ENCODE results near the gene BABAM2.
A peak's percentile ranks its signal among the peaks of the same experiment; 100 is the strongest.
"Not testable (repeated sequence)": the region's sequence is repeated elsewhere in the genome, so short reads cannot be mapped to it uniquely, and the experiment has no call there.

BABAM2 gene

GRCh38 chr2:28366496-28367282, 476.2 kb downstream of the BABAM2 start:
- peak; percentile 37 to 51 for DNase-seq

GRCh38 chr2:28367667-28368356, 477.3 kb downstream of the BABAM2 start:
- DNase-seq: no peak

DNA sequence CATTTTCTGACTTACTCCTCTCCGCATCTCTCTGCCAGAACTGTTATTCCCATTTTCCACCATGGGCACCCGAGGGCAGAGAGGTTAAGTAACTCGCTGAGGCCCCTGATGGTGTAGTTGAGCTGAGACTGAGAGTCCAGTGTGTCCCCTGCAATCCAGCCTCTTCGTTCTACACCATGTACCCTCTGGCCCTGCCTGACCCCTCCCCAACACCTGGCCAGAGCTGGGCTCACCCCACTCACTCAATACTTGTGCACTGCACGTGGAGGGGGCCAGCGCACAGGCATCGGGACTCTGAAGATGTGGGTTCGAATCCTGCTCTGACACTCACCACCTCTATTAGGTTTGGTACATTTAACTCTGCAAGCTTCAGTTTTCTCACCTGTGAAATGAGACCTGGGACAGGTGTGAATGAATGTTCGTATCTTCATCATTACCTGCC, 477.8 kb downstream of the BABAM2 start:
- DNase-seq: no peak

- no peak for DNase-seq
These were observed 478.8 kb downstream of the BABAM2 start for GRCh38 chr2:28369358-28369757.

DNA sequence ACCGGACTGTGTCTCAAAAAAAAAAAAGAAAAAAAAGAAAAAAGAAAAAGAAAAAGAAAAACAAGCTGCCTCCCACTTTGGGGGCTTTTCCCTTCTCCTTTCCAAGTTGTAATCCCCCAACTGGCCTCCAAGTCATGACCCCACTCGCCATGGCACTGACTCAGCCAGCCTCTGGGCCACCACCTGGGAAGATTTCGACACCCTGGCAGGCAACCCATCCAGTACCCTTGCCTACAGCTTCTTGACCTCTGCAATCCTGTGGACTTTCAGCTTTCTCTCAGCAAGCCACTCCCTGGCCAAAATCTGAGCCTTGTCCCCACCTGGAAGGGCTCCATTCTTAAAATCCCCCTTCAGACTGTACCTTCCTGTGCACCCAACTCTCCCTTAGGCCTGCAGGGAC, 479.8 kb downstream of the BABAM2 start:
- DNase-seq: no peak

- not testable (repeated sequence) for DNase-seq
These were observed 481.2 kb downstream of the BABAM2 start for GRCh38 chr2:28371728-28372127.

DNA sequence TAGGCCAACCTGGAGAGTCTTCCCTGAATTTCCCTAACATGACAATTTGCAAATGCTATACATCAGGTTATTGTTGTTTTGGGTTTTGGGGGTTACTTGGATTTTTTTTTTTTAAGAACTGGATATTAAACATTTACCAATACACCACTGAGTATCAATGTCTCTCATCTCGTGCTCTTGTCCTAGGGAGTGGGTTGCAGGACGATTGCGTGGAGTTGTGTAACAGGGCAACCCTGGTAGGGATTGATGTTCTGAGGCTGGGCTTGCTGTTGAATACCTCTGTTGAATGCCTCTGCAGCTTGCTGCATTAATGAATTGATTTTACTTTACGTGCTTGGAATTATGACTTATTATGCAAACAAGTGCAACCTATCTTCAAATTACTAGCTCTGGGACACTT, 483.3 kb downstream of the BABAM2 start:
- DNase-seq: no peak

DNA sequence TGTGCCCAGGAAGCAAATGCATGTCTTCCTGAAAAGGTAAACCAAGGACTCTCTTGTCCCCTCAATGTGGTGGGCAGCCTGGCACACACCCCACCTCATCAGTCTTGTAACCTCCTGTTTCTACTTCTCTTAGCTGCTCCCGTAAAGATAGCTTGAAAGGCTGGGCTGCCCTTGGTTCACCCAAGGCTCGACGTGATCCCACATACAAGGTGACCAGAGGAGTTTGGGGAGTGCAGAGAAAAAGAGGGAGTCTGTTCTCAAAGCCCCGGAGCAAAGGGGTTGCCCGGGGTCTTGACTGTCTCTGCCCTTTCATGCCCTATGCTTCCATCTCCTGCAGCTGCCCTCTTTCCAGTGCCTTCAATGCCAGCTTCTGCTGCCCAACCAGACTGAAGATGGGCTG, 483.8 kb downstream of the BABAM2 start:
- DNase-seq: no peak

DNA sequence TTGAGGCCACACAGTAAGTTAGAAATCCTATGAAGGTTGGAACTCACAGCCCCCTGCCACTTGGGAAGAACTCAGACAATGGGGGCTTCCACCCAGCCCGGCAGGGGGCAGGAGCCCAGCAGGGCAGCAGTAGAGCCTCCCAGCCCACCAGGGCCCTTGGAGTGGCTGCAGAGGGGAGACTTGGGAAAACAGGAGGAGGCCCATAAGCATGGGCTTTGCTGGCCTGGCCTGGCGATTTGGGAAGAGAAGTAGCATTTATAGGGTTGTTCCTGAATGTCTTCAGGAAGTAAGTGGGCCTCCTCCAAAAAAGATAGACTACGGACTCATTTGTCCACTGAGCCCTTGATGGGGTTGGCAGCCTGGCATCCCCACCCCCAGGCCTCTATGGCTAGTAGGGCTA, 484.7 kb downstream of the BABAM2 start:
- no peak for DNase-seq

DNA sequence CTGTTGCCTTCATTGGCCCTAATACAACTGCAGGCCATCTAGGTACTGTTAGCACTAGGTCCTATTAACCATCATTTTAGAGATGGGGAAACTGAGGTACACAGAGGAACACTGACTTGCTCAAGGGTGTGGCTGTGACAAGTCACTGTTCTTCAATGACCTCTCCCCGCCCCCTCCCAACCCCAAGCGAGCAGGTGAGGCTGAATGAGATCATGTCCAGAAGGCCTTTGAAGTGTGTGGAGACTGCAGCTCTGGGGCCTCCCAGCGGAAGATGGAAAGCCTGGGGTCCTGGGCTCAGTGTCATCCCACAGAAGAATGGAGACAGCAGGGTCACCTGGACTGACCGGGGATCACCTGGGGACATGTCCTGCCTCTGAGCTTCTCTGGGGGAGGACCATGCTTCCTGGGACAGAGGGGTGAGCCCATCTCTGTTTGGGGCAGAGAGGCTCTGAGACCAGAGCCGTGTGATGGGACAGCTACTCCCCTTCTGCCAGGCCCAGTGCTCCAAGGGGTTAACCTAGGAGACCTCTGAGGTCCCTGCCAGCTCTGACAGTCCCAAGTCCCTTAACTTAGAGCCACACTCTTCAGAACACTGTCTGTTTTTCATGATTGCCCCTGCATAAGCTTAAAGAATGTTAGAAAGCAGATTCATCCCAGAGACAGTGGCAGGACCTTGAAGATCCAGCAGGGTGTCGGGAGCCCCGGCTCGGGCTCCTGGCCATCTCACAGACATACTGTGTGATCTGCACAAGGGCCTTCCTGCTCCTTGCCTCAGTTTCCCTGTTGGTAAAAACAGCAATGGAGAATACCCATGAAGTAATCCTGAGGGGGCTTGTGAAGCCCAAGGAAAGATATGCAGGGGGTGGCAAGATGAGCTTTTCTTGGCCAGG, 485.5 kb downstream of the BABAM2 start:
- no peak for DNase-seq

DNA sequence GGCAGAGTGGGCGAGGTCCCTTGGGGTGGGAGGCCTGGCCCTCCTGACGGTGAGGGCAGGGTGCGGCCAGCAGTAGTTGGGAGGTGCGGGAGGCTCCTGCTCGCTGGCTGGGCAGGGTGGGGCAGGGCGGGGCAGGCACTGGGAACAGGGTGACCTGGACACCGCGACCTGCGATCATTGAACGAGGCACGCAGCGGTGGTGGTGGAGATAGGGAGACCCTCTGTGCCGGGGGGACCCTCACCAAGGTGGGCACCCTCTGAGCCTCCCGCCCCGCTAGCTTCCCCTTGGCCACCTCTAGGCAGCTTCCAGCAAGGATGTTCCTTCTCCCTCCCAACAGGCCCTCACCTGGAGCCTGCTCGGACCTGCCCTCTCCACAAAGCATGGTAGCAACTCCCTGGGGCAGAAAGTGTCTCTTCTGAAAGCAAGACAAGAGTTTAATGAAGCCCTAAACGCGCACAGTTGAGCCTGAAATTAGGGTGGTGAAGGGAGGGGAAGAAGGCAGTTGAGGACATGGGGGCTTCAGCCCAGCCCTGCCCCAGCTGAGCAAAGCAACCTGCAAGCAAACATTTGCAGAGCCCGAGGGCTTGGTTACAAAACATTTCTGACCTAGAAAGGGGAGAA, 486.8 kb downstream of the BABAM2 start:
- no peak for DNase-seq

DNA sequence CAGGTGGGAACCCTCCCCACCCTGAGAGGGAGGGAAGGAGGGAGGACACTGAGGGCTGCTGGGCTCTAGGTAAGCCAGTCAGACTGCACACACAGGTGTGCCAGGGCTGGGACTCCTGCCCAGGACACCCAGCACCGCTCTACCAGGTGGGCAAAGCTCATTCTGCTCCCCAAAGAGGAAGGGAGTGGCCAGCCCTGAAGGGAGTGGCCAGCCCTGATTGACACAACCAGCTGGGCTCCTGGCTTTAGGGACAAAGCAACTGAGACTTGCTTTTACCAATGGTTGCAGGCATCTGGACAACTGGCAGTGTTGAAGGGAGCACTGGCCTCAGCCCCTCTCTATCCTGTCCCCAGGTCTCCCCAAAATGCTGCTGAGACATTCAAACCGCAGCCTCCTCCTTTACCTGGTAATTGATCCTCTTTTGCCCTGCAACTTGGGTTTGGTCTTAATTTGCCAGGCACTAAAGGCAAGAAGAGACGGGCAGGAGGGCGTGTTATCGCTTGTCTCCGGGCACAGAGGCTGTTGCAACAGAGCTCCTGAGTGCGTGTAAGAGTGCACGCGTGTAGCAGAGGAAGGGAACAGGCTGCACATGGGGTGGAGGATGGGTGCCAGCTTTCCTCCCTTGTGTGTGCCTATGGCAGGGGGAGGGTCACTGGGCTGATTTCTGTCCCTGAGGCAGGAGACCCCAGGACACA, 487.6 kb downstream of the BABAM2 start:
- DNase-seq: peak; percentile 26 to 43

DNA sequence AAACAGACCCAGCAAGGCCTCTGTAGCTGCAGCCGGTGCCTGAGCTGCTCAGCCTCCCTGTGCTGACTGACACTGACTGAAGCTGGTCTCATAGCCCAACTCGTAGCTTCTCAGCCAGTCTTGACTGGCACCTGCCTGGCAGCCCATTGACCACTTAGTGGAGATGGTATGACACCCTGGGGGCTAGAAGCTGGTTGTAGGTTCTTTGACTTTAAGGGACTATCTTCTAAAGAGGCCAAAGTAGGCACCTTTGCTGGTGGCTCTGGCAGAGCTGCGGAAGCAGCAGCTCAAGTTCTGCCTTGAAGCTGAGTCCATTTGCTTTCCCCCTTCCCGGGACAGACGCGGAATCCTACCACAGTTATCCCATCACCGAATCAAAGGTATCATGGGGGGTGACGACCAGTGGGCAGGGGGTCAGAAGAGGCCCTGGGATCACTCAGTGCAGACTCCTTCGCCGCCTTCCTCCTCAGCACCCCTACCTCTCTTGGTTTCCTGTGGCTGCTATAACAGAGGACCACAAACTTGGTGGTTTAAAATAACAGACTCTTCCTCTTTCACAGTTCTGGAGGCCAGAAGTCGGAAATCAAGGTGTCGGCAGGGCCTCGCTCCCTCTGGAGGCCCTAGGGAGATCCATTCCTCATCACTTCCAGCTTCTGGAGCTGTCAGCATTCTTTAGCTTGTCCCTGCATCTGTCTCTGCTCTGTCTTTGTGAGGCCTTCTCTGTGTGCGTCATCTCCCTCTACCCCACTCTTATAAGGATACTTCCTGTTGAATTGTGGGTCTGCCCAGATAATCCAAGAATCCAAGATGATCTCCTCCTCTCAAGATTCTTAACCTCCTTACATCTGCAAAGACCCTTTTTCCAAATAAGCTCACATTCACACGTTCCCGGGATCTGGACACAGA, 488.4 kb downstream of the BABAM2 start:
- no peak for DNase-seq

DNA sequence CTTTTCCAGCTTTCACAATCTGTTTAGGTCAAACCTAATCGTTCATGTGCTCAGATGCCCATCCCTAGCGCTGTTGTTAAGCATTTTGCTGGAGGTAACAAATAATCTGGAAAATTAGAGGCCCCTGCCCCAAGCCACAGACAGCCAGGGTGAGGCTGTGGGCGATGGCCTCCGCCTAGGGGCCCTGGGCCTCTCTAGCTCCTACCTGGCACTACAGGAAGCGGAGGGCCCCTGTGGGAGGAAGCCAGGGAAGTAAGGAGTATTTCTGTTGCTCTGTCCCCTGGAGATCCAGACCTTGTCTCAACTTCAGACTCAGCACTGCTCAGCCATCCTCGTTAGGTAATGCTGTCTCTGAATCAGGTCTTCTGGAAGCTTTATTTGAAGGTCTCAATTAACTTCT, 489.7 kb downstream of the BABAM2 start:
- DNase-seq: no peak

GRCh38 chr2:28381225-28382180, 491.0 kb downstream of the BABAM2 start:
- DNase-seq: no peak

DNA sequence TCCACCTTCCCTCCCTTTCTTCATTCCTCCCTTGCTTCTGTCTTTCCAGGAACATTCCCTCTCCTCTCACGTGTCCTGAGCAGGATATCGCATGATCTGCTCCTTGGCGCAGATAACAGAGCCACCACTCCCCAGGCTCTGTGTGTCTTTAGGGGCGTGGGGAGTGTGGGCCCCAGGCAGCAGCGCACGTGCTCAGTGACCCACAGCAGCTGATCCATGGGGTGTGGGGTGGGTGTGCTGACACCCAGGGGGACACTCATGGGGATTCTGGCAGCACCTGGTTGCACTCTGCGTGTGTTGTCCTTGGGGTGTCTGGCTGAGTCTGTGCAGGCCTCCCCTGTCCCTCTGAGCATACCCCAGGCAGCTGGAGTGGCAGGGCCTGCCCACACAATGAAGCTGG, 492.2 kb downstream of the BABAM2 start:
- no peak for DNase-seq

DNA sequence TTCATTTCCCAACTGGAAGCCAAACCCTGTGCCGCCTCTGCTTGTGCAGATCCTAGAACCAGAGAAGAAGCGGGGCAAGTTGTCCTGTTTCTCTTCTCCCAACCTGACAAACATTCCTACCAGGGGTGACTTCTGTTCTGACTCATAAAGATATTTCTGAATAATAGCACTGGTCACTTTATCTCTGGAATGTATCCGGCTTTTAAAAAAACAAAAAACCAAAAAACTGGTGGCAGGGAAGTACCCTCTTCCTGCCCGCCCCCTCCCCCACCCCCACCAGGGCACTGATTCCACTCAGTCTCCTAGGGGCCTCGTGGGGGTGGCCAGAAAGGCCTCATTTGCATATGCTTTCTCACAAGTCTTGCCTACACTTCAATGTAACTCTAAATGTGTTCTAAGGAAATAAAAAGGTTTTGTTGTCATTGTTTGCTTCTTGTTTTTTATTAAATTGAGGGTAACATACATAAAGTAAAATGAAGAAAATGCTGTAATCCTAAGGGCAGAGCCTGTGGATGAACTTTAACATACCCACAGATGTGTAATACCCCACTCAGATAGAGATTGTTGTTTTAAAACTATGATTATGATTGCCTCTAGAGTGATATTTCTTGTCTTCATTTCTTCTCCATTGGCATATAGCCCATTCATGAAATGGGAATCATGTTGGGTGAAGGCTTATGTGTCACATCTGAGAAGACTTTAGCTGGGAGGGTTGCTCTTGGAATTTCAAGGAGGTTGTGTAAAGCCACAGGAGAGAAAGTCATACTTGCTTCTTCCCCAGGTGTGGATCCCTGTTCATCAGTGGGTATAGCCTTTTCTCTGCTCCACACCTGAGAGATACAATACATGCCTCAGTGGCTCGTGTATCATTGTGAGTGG, 496.8 kb downstream of the BABAM2 start:
- DNase-seq: no peak

Data from inflammatory macrophage (primary cell).